ENCODE measurements around the gene SDCCAG8. TPM values are rescaled to one million over a fixed set of nuclear protein-coding genes. Genes with fewer than 3 reads are reported as not detected.

SDCCAG8 gene
- total RNA-seq, 1 experiment from 2014 or later = 10.0 TPM

DNA sequence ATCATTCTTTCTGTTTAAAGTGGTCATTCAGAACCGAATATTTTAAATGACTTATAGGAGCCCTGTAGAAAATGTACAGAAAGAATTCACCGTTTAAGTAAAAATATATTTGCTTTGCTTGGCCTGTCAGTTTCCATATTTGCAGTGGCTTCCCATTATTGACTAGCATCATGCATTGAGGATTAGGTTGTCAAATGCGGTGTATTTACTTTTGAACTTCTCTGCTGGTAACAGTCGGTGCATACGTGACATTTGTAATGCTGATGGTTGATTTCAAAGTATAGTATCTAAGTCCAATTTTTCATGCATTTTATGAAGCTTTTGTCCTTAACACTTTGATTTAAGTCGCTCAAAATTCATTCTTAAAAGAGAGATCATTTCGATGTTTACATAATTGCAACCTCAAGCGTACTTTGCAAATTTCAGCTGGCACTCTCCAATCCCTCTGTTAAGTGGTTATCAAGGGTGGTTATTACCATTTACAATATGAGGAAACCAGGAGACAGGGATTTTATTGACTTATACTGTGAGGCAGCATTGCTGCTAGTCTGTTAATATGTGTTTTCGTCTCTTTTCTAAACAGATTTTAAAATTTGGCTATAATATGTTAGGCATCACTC, 201.6 kb downstream of the SDCCAG8 start:
- Histone ChIP-seq H3K14ac (ENCODE audit: insufficient read depth, low read length) (no peak overlapping the region), H2BK5ac (ENCODE audit: insufficient read length, low read length) (no peak overlapping the region), H3K9me3 (ENCODE audit: control insufficient read depth, low read depth, low read length) (no peaks in the 10 kb centered on the region), H3K23ac (ENCODE audit: insufficient read length, low read depth, low read length) (no peak overlapping the region), H3K79me1 (ENCODE audit: insufficient read depth, low read depth, low read length, poor library complexity, severe bottlenecking) (no peaks in the 10 kb centered on the region), H3K23me2 (ENCODE audit: insufficient read length, low read depth, low read length, poor library complexity, severe bottlenecking) (no peaks in the 10 kb centered on the region), H2BK15ac (ENCODE audit: low read depth, low read length) (no peak overlapping the region), H2BK120ac (ENCODE audit: low read depth, low read length, poor library complexity, severe bottlenecking) (no peak overlapping the region), H3K4ac (ENCODE audit: low read depth, low read length) (no peak overlapping the region), H3T11ph (ENCODE audit: low read length) (no peak overlapping the region), H2AFZ (ENCODE audit: low read length) (no peak overlapping the region), H4K20me1 (ENCODE audit: control insufficient read depth, insufficient read depth, insufficient read length) (no peaks in the 10 kb centered on the region), H4K5ac (ENCODE audit: insufficient read length, low read depth, low read length) (no peak overlapping the region), H3K9ac (ENCODE audit: extremely low read depth, insufficient read length, low read length) (no peak overlapping the region), H3K27ac (ENCODE audit: insufficient read length, low read depth, low read length) (no peak overlapping the region), H2BK20ac (ENCODE audit: low read depth, low read length, poor library complexity, severe bottlenecking) (no peak overlapping the region), H3K4me1 (ENCODE audit: insufficient read depth, low read length) (no peaks in the 10 kb centered on the region), H3K18ac (ENCODE audit: insufficient read length, low read depth, low read length) (no peak overlapping the region), H2AK5ac (ENCODE audit: insufficient read length, low read length) (no peak overlapping the region), H4K8ac (replicated peaks; ENCODE audit: insufficient read length, low read depth, low read length) (no peak overlapping the region), H3K4me2 (ENCODE audit: insufficient read depth, insufficient read length, low read length) (no peak overlapping the region), H2BK12ac (ENCODE audit: insufficient read length, low read depth, low read length) (no peak overlapping the region), H3K56ac (ENCODE audit: insufficient read length, low read depth, low read length) (no peak overlapping the region), H4K91ac (ENCODE audit: insufficient read length, low read depth, low read length) (no peak overlapping the region), H3K79me2 (ENCODE audit: insufficient read depth, low read length) (no peaks in the 10 kb centered on the region), H3K27me3 (ENCODE audit: insufficient read depth, low read length) (no peaks in the 10 kb centered on the region)
- Mint-ChIP-seq H3K36me3 (ENCODE audit: insufficient read depth in 1 of 3, low read depth in 3 of 3) (no peaks in the 10 kb centered on the region), H3K4me1 (peaks cover 0 to 4% of the 10 kb centered on the region in 2 experiments; a peak in 1 of 4 replicates), H3K9me3 (no peaks in the 10 kb centered on the region), H3K27me3 (ENCODE audit: low read depth) (no peaks in the 10 kb centered on the region), H3K27ac (no peak overlapping the region), H3K4me3 (no peak overlapping the region)
- TF ChIP-seq, protein P1, sequence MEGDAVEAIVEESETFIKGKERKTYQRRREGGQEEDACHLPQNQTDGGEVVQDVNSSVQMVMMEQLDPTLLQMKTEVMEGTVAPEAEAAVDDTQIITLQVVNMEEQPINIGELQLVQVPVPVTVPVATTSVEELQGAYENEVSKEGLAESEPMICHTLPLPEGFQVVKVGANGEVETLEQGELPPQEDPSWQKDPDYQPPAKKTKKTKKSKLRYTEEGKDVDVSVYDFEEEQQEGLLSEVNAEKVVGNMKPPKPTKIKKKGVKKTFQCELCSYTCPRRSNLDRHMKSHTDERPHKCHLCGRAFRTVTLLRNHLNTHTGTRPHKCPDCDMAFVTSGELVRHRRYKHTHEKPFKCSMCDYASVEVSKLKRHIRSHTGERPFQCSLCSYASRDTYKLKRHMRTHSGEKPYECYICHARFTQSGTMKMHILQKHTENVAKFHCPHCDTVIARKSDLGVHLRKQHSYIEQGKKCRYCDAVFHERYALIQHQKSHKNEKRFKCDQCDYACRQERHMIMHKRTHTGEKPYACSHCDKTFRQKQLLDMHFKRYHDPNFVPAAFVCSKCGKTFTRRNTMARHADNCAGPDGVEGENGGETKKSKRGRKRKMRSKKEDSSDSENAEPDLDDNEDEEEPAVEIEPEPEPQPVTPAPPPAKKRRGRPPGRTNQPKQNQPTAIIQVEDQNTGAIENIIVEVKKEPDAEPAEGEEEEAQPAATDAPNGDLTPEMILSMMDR (conservative IDR thresholded peaks at IDR 0.05) = no peak
- no CpG with 5 or more reads among the region's 9 CpGs for WGBS (ENCODE audit: extremely low coverage, insufficient read length, low lambda C conversion rate)
- DNase-seq = no peak
